ENCODE results near the gene SUZ12. TPM values are rescaled to one million over a fixed set of nuclear protein-coding genes. Genes with fewer than 3 reads are reported as not detected.

Gene SUZ12
- total RNA-seq, 1 donor: 29.4 TPM

Small RNA genes lying within 50 kb of the gene (small RNA-seq; reads per million reads assigned to genes)
- gene AC090616.4 (not detected), gene RNA5SP437 (not detected)

Other genes starting within 250 kb of the SUZ12 start
- 64.3 and 84.7 TPM in 2 replicates for gene COPRS, start 77.8 kb upstream of the SUZ12 start, total RNA-seq
- gene UTP6, start 35.3 kb upstream of the SUZ12 start, total RNA-seq: 32.2 and 41.5 TPM in 2 replicates
- 12.9 and 14.2 TPM in 2 replicates for gene LRRC37B, start 70.4 kb downstream of the SUZ12 start, total RNA-seq
- 29.0 and 48.8 TPM in 2 replicates for gene RHOT1, start 205.5 kb downstream of the SUZ12 start, total RNA-seq